Trophoblast cell (in vitro differentiated cells and primary cell): ENCODE data around the gene PTPN6.

Experiments used
- DNase-seq, 2 donors: peaks; one replicate each; pipeline ENCODE4 v3.0.0-alpha.2; 2016
- H2AFZ ChIP-seq: 2 replicates; pipeline ENCODE4 v1.6.1; 2013; ENCODE audit warnings: low read length, moderate library complexity, mild to moderate bottlenecking; ENCODE audit not compliant: insufficient read depth, poor library complexity
- H2AK5ac ChIP-seq: 2 replicates; pipeline ENCODE4 v1.6.1; 2013; ENCODE audit warnings: mild to moderate bottlenecking, low read length
- H2BK120ac ChIP-seq: 2 replicates; pipeline ENCODE4 v1.6.1; 2013; ENCODE audit warnings: low read length, mild to moderate bottlenecking, moderate library complexity; ENCODE audit not compliant: insufficient read depth, poor library complexity
- H2BK12ac ChIP-seq: 2 replicates; pipeline ENCODE4 v1.6.1; 2013; ENCODE audit warnings: mild to moderate bottlenecking, low read length, moderate library complexity
- H2BK5ac ChIP-seq: 2 replicates; pipeline ENCODE4 v1.6.1; 2013; ENCODE audit warnings: low read length, low read depth, moderate library complexity, mild to moderate bottlenecking; ENCODE audit not compliant: poor library complexity
- H3K14ac ChIP-seq: 2 replicates; pipeline ENCODE4 v1.6.1; 2013; ENCODE audit warnings: mild to moderate bottlenecking, low read length
- H3K18ac ChIP-seq: 2 replicates; pipeline ENCODE4 v1.6.1; 2013; ENCODE audit warnings: mild to moderate bottlenecking, low read length
- H3K23ac ChIP-seq: 2 replicates; pipeline ENCODE4 v1.6.1; 2013; ENCODE audit warnings: low read length
- H3K27ac ChIP-seq: 2 replicates; pipeline ENCODE4 v1.5.1; 2013; ENCODE audit warnings: low read depth, mild to moderate bottlenecking, inconsistent platforms, low read length, moderate library complexity
- H3K27me3 ChIP-seq: 2 replicates; pipeline ENCODE4 v1.6.1; 2013; ENCODE audit warnings: inconsistent platforms, mild to moderate bottlenecking, low read length, moderate library complexity; ENCODE audit not compliant: insufficient read depth
- H3K36me3 ChIP-seq, 2 experiments: 1 replicate in 1 of 2; 2 replicates in 1 of 2; pipeline ENCODE4 v1.6.1; 2013; ENCODE audit warnings: low read length in 2 of 2, mild to moderate bottlenecking in 2 of 2, moderate library complexity in 1 of 2; ENCODE audit not compliant: insufficient read depth in 2 of 2, control insufficient read depth in 1 of 2
- H3K4ac ChIP-seq: 2 replicates; pipeline ENCODE4 v1.6.1; 2013; ENCODE audit warnings: low read depth, mild to moderate bottlenecking, low read length, moderate library complexity
- H3K4me1 ChIP-seq, 2 experiments: 1 replicate in 1 of 2; 2 replicates in 1 of 2; pipeline ENCODE4 v1.6.1; 2013; ENCODE audit warnings: low read length in 2 of 2, mild to moderate bottlenecking in 2 of 2, moderate library complexity in 1 of 2; ENCODE audit not compliant: insufficient read depth in 2 of 2, control insufficient read depth in 1 of 2
- H3K4me2 ChIP-seq: 2 replicates; pipeline ENCODE4 v1.6.1; 2013; ENCODE audit warnings: inconsistent platforms, mild to moderate bottlenecking, low read length, moderate library complexity
- H3K4me3 ChIP-seq: 2 replicates; pipeline ENCODE4 v1.5.1; 2013; ENCODE audit warnings: mild to moderate bottlenecking, low read depth, low read length, inconsistent platforms
- H3K79me1 ChIP-seq: one replicate; pipeline ENCODE4 v1.6.1; 2013; ENCODE audit warnings: low read length
- H3K79me2 ChIP-seq: 2 replicates; pipeline ENCODE4 v1.6.1; 2013; ENCODE audit warnings: low read length, mild to moderate bottlenecking; ENCODE audit not compliant: control insufficient read depth, insufficient read depth, poor library complexity
- H3K9ac ChIP-seq: 2 replicates; pipeline ENCODE4 v1.6.1; 2013; ENCODE audit warnings: mild to moderate bottlenecking, low read length
- H3K9me3 ChIP-seq: 2 replicates; pipeline ENCODE4 v1.6.1; 2013; ENCODE audit warnings: low read depth, mild to moderate bottlenecking, control low read depth, inconsistent platforms, low read length; ENCODE audit not compliant: insufficient read depth
- H4K12ac ChIP-seq: 2 replicates; pipeline ENCODE4 v1.6.1; 2013; ENCODE audit warnings: low read depth, mild to moderate bottlenecking, low read length, moderate library complexity
- H4K8ac ChIP-seq: 2 replicates; pipeline ENCODE4 v1.6.1; 2013; ENCODE audit warnings: low read depth, mild to moderate bottlenecking, low read length, moderate library complexity
- H4K91ac ChIP-seq: one replicate; pipeline ENCODE4 v1.6.1; 2013; ENCODE audit warnings: low read depth, mild to moderate bottlenecking, low read length, moderate library complexity
- WGBS: extraction: QIAGEN DNeasy Blood & Tissue Kit; methylation state at CpG from one replicate; pipeline ENCODE4 v1.1.7; 2013; ENCODE audit warnings: missing lambda C conversion rate; ENCODE audit not compliant: insufficient read length, insufficient coverage; ENCODE audit errors: extremely low coverage; 5-methylcytosine and 5-hydroxymethylcytosine counted together

The PTPN6 gene

DNA sequence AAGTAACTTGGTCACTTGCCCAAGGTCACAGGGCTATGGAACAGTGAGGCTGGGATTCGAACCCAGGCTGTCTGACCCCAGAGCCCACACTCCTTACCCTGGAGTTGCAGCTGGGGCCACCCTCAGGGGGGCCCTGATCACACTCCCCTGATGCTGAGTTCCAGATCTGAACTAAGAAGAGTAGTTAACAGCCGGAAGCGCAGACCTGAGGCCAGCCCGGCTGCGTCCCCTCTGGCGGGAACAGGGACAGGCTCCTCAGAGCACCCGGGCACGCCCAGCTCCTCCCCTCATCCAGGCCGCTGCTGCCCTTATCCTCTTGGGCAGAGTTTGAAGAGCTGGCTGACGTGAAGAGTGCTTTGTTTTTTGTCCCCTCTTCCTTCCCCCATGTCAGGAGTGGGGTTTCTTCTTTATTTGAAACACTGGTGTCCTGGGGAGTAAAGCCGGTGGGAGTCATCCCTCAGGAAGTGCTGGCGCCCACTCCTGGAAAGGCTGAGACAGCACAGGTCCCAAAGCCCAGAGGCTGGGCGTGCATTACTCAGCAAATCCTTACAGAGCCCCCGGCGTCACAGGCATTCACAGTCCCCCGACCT is 10.6 kb downstream of the PTPN6 start:
- H3K4me3 ChIP-seq: no peak overlapping the region
- H2BK5ac ChIP-seq: peak overlapping the region; percentile 5
- peak overlapping the region; percentile 80 for H3K27ac ChIP-seq
- peaks cover 19% of the 10 kb centered on the region for H3K79me2 ChIP-seq
- H4K91ac ChIP-seq: peak overlapping the region; percentile 99
- H3K9ac ChIP-seq: no peak overlapping the region
- peaks cover 2% of the 10 kb centered on the region for H3K9me3 ChIP-seq
- peak overlapping the region; percentile 31 for H2AFZ ChIP-seq
- H3K4me2 ChIP-seq: peak overlapping the region; percentile 73
- no peak overlapping the region for H3K4ac ChIP-seq
- peaks cover 26% of the 10 kb centered on the region for H3K79me1 ChIP-seq
- H2BK120ac ChIP-seq: peak overlapping the region; percentile 58
- H3K14ac ChIP-seq: peak overlapping the region; percentile 88
- H4K12ac ChIP-seq: peak overlapping the region; percentile 88
- H2AK5ac ChIP-seq: peak overlapping the region; percentile 21
- peaks cover 10 to 22% of the 10 kb centered on the region in 2 experiments for H3K4me1 ChIP-seq
- peak; percentile 69 to 70 for DNase-seq
- peaks cover 22 to 27% of the 10 kb centered on the region in 2 experiments for H3K36me3 ChIP-seq
- peak overlapping the region; percentile 87 for H4K8ac ChIP-seq
- H2BK12ac ChIP-seq: peak overlapping the region; percentile 0
- H3K23ac ChIP-seq: no peak overlapping the region
- WGBS: no CpG with 5 or more reads among the region's 16 CpGs
- peak overlapping the region; percentile 37 for H3K18ac ChIP-seq
- no peaks in the 10 kb centered on the region for H3K27me3 ChIP-seq

DNA sequence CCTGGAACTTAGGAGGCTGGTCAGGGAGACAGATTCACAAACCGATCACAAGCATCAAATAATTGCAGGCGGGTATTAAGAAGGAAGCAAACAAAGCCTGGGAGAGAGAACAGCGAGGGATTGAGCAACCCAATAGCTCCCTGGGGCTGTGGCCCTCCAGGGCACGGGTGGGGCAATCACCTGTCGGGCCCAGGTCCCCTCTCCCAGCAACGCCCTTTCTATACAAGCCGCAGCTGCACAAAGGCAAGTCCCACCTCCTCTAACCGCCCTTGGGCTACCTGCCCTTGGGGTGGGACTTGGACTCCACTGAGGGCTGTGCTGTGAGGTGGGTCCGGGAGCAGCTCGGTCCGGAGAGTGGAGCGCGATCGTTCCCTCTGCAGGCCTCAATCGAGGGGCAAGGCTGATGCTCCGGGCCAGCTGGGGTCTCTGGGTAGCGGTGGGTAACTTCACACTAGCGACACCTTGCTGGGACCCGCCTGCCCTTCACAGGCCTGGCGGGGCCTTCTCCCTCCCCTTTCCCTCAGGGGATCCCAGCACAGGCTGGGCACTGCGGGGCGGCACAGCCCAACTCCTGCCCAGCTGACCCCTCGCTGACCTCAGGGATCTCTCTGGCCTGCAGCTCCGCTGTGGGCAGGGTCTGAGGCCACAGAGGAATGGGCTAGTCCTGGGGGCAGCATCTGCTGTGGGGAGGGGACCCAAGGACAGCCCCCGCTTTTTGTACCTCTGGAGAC is 11.3 kb downstream of the PTPN6 start:
- H2AFZ ChIP-seq: peak overlapping the region; percentile 65
- peak overlapping the region; percentile 73 for H3K4me2 ChIP-seq
- peak overlapping the region; percentile 92 for H2BK120ac ChIP-seq
- H2AK5ac ChIP-seq: peak overlapping the region; percentile 90
- H2BK5ac ChIP-seq: peak overlapping the region; percentile 66
- H2BK12ac ChIP-seq: peak overlapping the region; percentile 67
- no CpG with 5 or more reads among the region's 25 CpGs for WGBS
- H4K91ac ChIP-seq: peak overlapping the region; percentile 99
- peak overlapping the region; percentile 87 for H3K18ac ChIP-seq
- H3K9ac ChIP-seq: peak overlapping the region; percentile 42
- H3K79me1 ChIP-seq: peaks cover 26% of the 10 kb centered on the region
- peak overlapping the region; percentile 92 for H3K4me3 ChIP-seq
- H3K79me2 ChIP-seq: peaks cover 19% of the 10 kb centered on the region
- H3K23ac ChIP-seq: no peak overlapping the region
- peaks cover 2% of the 10 kb centered on the region for H3K9me3 ChIP-seq
- H4K12ac ChIP-seq: peak overlapping the region; percentile 88
- H3K27me3 ChIP-seq: no peaks in the 10 kb centered on the region
- peak overlapping the region; percentile 88 for H3K14ac ChIP-seq
- H3K36me3 ChIP-seq: peaks cover 29 to 32% of the 10 kb centered on the region in 2 experiments
- peak; percentile 90 to 94 for DNase-seq
- H3K4ac ChIP-seq: peak overlapping the region; percentile 97
- H3K27ac ChIP-seq: peak overlapping the region; percentile 80
- peak overlapping the region; percentile 87 for H4K8ac ChIP-seq
- H3K4me1 ChIP-seq: peaks cover 10 to 22% of the 10 kb centered on the region in 2 experiments

GRCh38 chr12:6963016-6963731 is 12.0 kb downstream of the PTPN6 start:
- no peak overlapping the region for H2BK12ac ChIP-seq
- peak overlapping the region; percentile 99 for H3K9ac ChIP-seq
- H4K91ac ChIP-seq: peak overlapping the region; percentile 99
- H4K8ac ChIP-seq: peak overlapping the region; percentile 87
- peak; percentile 87 to 88 for DNase-seq
- H3K14ac ChIP-seq: peak overlapping the region; percentile 88
- H2AK5ac ChIP-seq: peak overlapping the region; percentile 78
- peaks cover 32 to 39% of the 10 kb centered on the region in 2 experiments for H3K36me3 ChIP-seq
- H3K9me3 ChIP-seq: peaks cover 5% of the 10 kb centered on the region
- H3K23ac ChIP-seq: no peak overlapping the region
- peak overlapping the region; percentile 65 for H2AFZ ChIP-seq
- peak overlapping the region; percentile 97 for H3K4ac ChIP-seq
- peaks cover 19% of the 10 kb centered on the region for H3K79me2 ChIP-seq
- H3K18ac ChIP-seq: peak overlapping the region; percentile 87
- peak overlapping the region; percentile 88 for H4K12ac ChIP-seq
- peaks cover 10 to 22% of the 10 kb centered on the region in 2 experiments for H3K4me1 ChIP-seq
- H2BK5ac ChIP-seq: peak overlapping the region; percentile 66
- WGBS: no CpG with 5 or more reads among the region's 32 CpGs
- H3K27ac ChIP-seq: peak overlapping the region; percentile 81
- peaks cover 26% of the 10 kb centered on the region for H3K79me1 ChIP-seq
- peak overlapping the region; percentile 92 for H3K4me3 ChIP-seq
- no peaks in the 10 kb centered on the region for H3K27me3 ChIP-seq
- peak overlapping the region; percentile 73 for H3K4me2 ChIP-seq
- peak overlapping the region; percentile 92 for H2BK120ac ChIP-seq

- Histone ChIP-seq H2BK120ac (peak overlapping the region; percentile 4), H3K4me1 (peaks cover 10 to 24% of the 10 kb centered on the region in 2 experiments), H3K27me3 (no peaks in the 10 kb centered on the region), H3K27ac (peak overlapping the region; percentile 47), H4K12ac (peak overlapping the region; percentile 54), H3K36me3 (peaks cover 37 to 46% of the 10 kb centered on the region in 2 experiments), H4K8ac (peak overlapping the region; percentile 73), H2BK5ac (peak overlapping the region; percentile 39), H2BK12ac (no peak overlapping the region), H3K23ac (no peak overlapping the region), H3K79me1 (peaks cover 26% of the 10 kb centered on the region), H3K4me2 (peak overlapping the region; percentile 73), H3K79me2 (peaks cover 19% of the 10 kb centered on the region), H3K4me3 (peak overlapping the region; percentile 92), H3K9me3 (peaks cover 5% of the 10 kb centered on the region), H2AFZ (no peak overlapping the region), H3K4ac (peak overlapping the region; percentile 76), H2AK5ac (peak overlapping the region; percentile 77), H4K91ac (peak overlapping the region; percentile 99), H3K9ac (peak overlapping the region; percentile 25), H3K18ac (peak overlapping the region; percentile 58), H3K14ac (peak overlapping the region; percentile 70)
- peak in 1 of 2 donors; percentile 15 for DNase-seq
- WGBS: no CpG with 5 or more reads among the region's 17 CpGs
Observed at GRCh38 chr12:6963791-6964413, 12.7 kb downstream of the PTPN6 start.
